Ishikawa (cell line): ENCODE results near the gene NAAA.

Experiments used
- CEBPB ChIP-seq: IDR thresholded peaks from 2 replicates; pipeline ENCODE4 v1.6.1; 2012
- CREB1 ChIP-seq: IDR thresholded peaks from 2 replicates; pipeline ENCODE4 v1.6.1; 2012; ENCODE audit warnings: low read depth
- EGR1 ChIP-seq: IDR thresholded peaks from 2 replicates; pipeline ENCODE4 v1.6.1; 2012
- EP300 ChIP-seq: IDR thresholded peaks from 2 replicates; pipeline ENCODE4 v1.6.1; 2012; ENCODE audit warnings: borderline replicate concordance
- FOXM1 ChIP-seq: IDR thresholded peaks from 2 replicates; pipeline ENCODE4 v1.6.1; 2012; ENCODE audit warnings: low read depth, borderline replicate concordance
- NFIC ChIP-seq: IDR thresholded peaks from 2 replicates; pipeline ENCODE4 v1.6.1; 2012
- RAD21 ChIP-seq: IDR thresholded peaks from 2 replicates; pipeline ENCODE4 v1.6.1; 2012; ENCODE audit warnings: low read depth
- TAF1 ChIP-seq: IDR thresholded peaks from 2 replicates; pipeline ENCODE4 v1.6.1; 2012; ENCODE audit warnings: low read depth, mild to moderate bottlenecking
- TCF12 ChIP-seq: IDR thresholded peaks from 2 replicates; pipeline ENCODE4 v1.6.1; 2012; ENCODE audit warnings: low read depth
- TEAD4 ChIP-seq: IDR thresholded peaks from 2 replicates; pipeline ENCODE4 v1.6.1; 2012
- YY1 ChIP-seq: IDR thresholded peaks from 2 replicates; pipeline ENCODE4 v1.6.1; 2012; ENCODE audit warnings: low read depth
- ZBTB7A ChIP-seq: IDR thresholded peaks from 2 replicates; pipeline ENCODE4 v1.6.1; 2012; ENCODE audit warnings: low read depth
- TF ChIP-seq, protein P1 (sequence below): IDR thresholded peaks from 2 replicates; pipeline ENCODE4 v1.6.1; 2012
- TF ChIP-seq, protein P2 (sequence below): IDR thresholded peaks from 2 replicates; pipeline ENCODE4 v1.6.1; 2012
- TF ChIP-seq, protein P3 (sequence below): IDR thresholded peaks from 2 replicates; pipeline ENCODE4 v1.6.1; 2012; ENCODE audit warnings: low read depth, mild to moderate bottlenecking

The NAAA gene

GRCh38 chr4:75940692-75941253 is at the start of gene NAAA:
Gene NAAA, minus strand, starts transcription at chr4:75941013. Its CDS starts 64 bp downstream, at chr4:75940949.
- TF ChIP-seq, protein P1, sequence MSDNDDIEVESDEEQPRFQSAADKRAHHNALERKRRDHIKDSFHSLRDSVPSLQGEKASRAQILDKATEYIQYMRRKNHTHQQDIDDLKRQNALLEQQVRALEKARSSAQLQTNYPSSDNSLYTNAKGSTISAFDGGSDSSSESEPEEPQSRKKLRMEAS: peak; percentile 11; the same call in 1 of the 2 replicates
- TF ChIP-seq CEBPB (0 out of 2 replicates have a peak, but pooled peaks have one; percentile 22), TCF12 (peak; percentile 34; the same call in 1 of the 2 replicates), TEAD4 (no peak)

DNA sequence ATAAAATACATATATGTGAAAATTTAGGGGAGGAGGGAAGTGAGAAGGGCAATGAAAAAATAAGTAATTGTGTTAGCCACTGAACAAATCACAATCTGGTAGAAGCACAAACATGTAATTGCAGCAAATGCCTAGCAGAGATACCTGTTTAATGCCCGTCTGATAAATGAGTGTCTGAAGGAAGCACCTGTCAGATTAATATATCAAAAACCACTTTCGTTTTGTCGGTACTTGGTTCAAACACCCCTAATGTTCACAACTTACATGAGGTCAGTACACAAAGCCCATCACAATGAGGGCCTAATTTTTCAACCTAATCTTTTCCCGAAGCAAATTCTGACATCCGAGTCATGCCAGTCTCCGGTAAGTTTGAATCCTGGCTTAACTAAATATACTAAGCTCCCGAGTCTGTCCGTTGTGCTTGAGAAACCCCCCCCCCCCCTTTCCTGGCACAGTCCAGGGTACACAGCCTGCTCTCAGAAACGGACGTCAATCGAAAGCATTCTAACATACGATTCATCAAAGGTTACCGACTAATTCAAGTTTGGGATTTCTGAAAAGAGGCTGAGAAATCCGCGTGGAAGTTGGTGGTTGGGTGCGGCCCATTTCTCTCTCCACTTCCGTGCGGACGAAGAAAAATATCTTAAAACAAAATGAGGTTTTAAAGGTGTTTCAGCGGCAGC is 49.2 kb upstream of the NAAA start:
- TF ChIP-seq TAF1 (no peak), YY1 (no peak), TEAD4 (no peak), CEBPB (no peak), CREB1 (no peak), TCF12 (no peak), EGR1 (no peak), ZBTB7A (no peak), RAD21 (no peak), EP300 (no peak), FOXM1 (no peak)
- TF ChIP-seq, protein P2, sequence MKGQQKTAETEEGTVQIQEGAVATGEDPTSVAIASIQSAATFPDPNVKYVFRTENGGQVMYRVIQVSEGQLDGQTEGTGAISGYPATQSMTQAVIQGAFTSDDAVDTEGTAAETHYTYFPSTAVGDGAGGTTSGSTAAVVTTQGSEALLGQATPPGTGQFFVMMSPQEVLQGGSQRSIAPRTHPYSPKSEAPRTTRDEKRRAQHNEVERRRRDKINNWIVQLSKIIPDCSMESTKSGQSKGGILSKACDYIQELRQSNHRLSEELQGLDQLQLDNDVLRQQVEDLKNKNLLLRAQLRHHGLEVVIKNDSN: no peak
- TF ChIP-seq, protein P1: no peak
- TF ChIP-seq, protein P3, sequence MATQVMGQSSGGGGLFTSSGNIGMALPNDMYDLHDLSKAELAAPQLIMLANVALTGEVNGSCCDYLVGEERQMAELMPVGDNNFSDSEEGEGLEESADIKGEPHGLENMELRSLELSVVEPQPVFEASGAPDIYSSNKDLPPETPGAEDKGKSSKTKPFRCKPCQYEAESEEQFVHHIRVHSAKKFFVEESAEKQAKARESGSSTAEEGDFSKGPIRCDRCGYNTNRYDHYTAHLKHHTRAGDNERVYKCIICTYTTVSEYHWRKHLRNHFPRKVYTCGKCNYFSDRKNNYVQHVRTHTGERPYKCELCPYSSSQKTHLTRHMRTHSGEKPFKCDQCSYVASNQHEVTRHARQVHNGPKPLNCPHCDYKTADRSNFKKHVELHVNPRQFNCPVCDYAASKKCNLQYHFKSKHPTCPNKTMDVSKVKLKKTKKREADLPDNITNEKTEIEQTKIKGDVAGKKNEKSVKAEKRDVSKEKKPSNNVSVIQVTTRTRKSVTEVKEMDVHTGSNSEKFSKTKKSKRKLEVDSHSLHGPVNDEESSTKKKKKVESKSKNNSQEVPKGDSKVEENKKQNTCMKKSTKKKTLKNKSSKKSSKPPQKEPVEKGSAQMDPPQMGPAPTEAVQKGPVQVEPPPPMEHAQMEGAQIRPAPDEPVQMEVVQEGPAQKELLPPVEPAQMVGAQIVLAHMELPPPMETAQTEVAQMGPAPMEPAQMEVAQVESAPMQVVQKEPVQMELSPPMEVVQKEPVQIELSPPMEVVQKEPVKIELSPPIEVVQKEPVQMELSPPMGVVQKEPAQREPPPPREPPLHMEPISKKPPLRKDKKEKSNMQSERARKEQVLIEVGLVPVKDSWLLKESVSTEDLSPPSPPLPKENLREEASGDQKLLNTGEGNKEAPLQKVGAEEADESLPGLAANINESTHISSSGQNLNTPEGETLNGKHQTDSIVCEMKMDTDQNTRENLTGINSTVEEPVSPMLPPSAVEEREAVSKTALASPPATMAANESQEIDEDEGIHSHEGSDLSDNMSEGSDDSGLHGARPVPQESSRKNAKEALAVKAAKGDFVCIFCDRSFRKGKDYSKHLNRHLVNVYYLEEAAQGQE: no peak

DNA sequence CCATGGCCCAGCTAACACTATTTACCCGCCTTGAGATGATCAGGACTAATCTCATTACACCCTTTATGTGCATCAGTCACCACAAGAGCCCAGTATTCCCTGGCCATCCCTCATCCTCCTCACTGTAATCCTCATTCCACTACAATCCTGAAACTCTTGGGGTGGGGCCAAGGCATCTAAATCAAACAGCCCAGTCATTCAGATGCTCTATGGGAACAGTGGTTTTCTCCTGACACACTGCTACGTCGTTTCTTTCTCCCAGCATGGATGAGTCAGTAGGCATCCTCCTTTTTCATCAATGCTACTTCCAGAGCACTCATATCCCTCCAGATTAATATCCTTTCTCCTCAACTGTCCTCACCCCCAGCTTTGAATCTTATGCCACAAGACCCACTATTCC is 44.3 kb upstream of the NAAA start:
- TF ChIP-seq EGR1: no peak
- no peak for TF ChIP-seq ZBTB7A
- TF ChIP-seq CEBPB: no peak
- no peak for TF ChIP-seq TEAD4
- TF ChIP-seq, protein P2: no peak
- TF ChIP-seq CREB1: no peak
- TF ChIP-seq NFIC: no peak
- TF ChIP-seq FOXM1: no peak
- no peak for TF ChIP-seq TAF1
- no peak for TF ChIP-seq RAD21
- TF ChIP-seq, protein P3: no peak
- TF ChIP-seq EP300: no peak
- no peak for TF ChIP-seq TCF12
- TF ChIP-seq YY1: no peak
- TF ChIP-seq, protein P1: no peak

GRCh38 chr4:75980576-75980975 is 39.8 kb upstream of the NAAA start:
- TF ChIP-seq CEBPB (no peak), TCF12 (no peak), CREB1 (no peak), TAF1 (no peak), TEAD4 (no peak)

GRCh38 chr4:75976177-75976576 is 35.4 kb upstream of the NAAA start:
- no peak for TF ChIP-seq ZBTB7A
- no peak for TF ChIP-seq CREB1
- TF ChIP-seq, protein P1: no peak
- no peak for TF ChIP-seq TEAD4
- TF ChIP-seq TAF1: no peak
- TF ChIP-seq YY1: no peak
- TF ChIP-seq, protein P2: no peak
- TF ChIP-seq, protein P3: no peak
- TF ChIP-seq EP300: no peak
- no peak for TF ChIP-seq FOXM1
- no peak for TF ChIP-seq RAD21
- no peak for TF ChIP-seq EGR1
- no peak for TF ChIP-seq TCF12
- no peak for TF ChIP-seq NFIC
- TF ChIP-seq CEBPB: no peak
